Hepatocyte (in vitro differentiated cells): ENCODE measurements around the gene SMARCA2.

ENCODE experiments used
- EZH2 ChIP-seq: fragments of 200-600 bp; sonication (generic); IDR thresholded peaks from 2 replicates; pipeline ENCODE4 v1.6.1; 2016; ENCODE audit warnings: antibody characterized with exemption, mild to moderate bottlenecking, borderline replicate concordance
- TF ChIP-seq, protein P1 (sequence below): fragments of 200-600 bp; sonication (generic); IDR thresholded peaks from 2 replicates; pipeline ENCODE4 v1.5.1; 2016; ENCODE audit warnings: antibody characterized with exemption, mild to moderate bottlenecking; ENCODE audit not compliant: poor library complexity

GRCh38 chr9:2059274-2059929 is 44.3 kb downstream of the SMARCA2 start:
- no peak for TF ChIP-seq EZH2
- TF ChIP-seq, protein P1, sequence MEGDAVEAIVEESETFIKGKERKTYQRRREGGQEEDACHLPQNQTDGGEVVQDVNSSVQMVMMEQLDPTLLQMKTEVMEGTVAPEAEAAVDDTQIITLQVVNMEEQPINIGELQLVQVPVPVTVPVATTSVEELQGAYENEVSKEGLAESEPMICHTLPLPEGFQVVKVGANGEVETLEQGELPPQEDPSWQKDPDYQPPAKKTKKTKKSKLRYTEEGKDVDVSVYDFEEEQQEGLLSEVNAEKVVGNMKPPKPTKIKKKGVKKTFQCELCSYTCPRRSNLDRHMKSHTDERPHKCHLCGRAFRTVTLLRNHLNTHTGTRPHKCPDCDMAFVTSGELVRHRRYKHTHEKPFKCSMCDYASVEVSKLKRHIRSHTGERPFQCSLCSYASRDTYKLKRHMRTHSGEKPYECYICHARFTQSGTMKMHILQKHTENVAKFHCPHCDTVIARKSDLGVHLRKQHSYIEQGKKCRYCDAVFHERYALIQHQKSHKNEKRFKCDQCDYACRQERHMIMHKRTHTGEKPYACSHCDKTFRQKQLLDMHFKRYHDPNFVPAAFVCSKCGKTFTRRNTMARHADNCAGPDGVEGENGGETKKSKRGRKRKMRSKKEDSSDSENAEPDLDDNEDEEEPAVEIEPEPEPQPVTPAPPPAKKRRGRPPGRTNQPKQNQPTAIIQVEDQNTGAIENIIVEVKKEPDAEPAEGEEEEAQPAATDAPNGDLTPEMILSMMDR = no peak
